H1 (cell line): ENCODE results near the gene NHSL2.

ENCODE experiments used
- BCL11A ChIP-seq, 2 experiments: IDR thresholded peaks; one replicate each; pipeline ENCODE4 v1.6.1; 2011; ENCODE audit warnings: low read depth in 2 of 2, low read length in 2 of 2, mild to moderate bottlenecking in 2 of 2
- CEBPB ChIP-seq: IDR thresholded peaks from 2 replicates; pipeline ENCODE4 v1.6.1; 2012; ENCODE audit warnings: low read depth, low read length
- POLR2A ChIP-seq, 2 experiments: IDR thresholded peaks; 1 replicate in 1 of 2; 2 replicates in 1 of 2; pipeline ENCODE4 v1.6.1; 2011; ENCODE audit warnings: low read depth in 2 of 2, low read length in 2 of 2, mild to moderate bottlenecking in 2 of 2; ENCODE audit errors: control extremely low read depth in 1 of 2
- TBP ChIP-seq: IDR thresholded peaks from 2 replicates; pipeline ENCODE4 v1.6.1; 2011; ENCODE audit warnings: low read depth, low read length, improper control_type of control experiment
- TF ChIP-seq, protein P1 (sequence below), 3 experiments: IDR thresholded peaks; 1 replicate in 2 of 3; 2 replicates in 1 of 3; pipeline versions ENCODE4 v1.5.1 to v1.6.1; 2011; ENCODE audit warnings: low read length in 3 of 3, mild to moderate bottlenecking in 3 of 3, inconsistent platforms in 2 of 3, low read depth in 1 of 3, moderate library complexity in 1 of 3; ENCODE audit not compliant: insufficient read depth in 1 of 3; ENCODE audit errors: control extremely low read depth in 1 of 3
- TF ChIP-seq, protein P2 (sequence below): IDR thresholded peaks from 2 replicates; pipeline ENCODE4 v1.6.1; 2012; ENCODE audit warnings: inconsistent platforms
- TF ChIP-seq, protein P3 (sequence below): IDR thresholded peaks from 2 replicates; pipeline ENCODE4 v1.6.1; 2011; ENCODE audit warnings: low read length, improper control_type of control experiment

DNA sequence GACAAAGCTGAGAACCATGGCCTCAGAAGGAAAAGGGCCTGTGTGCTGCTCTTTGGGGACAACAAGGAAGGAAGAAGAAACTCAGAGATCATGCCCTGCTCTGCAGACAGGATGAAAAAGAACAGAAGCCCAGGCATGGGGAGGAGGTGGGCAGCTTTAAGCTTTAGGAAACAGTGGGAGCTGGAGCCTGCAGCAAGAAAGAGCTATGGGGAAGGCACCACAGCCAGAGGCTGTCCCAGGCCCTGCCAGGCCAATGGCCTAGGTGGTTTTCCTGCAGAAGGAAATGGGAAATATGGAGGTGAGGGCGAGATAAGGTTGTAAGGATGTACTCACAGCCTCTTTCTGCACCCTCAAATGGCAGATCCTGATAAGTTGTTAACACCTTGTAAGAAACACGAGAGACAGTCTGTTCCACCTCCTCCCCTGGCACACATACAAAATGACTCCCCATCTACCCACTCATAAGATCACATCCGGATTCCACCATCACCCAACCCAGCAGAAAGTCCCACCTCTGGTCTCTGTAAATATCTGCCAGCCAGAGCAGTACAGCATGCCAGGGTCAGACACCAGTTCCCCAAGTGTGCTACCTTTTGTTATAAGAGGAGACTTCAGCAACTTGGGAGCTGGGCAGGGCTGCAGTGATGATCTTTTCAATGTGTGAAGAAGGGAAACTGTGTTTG is 115.8 kb downstream of the NHSL2 start:
- TF ChIP-seq POLR2A (IDR thresholded peaks at IDR 0.05; ENCODE audit: control extremely low read depth in 1 of 2, low read depth in 2 of 2, low read length in 2 of 2) (no peak), BCL11A (IDR thresholded peaks at IDR 0.05; ENCODE audit: low read depth in 2 of 2, low read length in 2 of 2) (no peak), TBP (no peak), CEBPB (no peak)
- TF ChIP-seq, protein P1, sequence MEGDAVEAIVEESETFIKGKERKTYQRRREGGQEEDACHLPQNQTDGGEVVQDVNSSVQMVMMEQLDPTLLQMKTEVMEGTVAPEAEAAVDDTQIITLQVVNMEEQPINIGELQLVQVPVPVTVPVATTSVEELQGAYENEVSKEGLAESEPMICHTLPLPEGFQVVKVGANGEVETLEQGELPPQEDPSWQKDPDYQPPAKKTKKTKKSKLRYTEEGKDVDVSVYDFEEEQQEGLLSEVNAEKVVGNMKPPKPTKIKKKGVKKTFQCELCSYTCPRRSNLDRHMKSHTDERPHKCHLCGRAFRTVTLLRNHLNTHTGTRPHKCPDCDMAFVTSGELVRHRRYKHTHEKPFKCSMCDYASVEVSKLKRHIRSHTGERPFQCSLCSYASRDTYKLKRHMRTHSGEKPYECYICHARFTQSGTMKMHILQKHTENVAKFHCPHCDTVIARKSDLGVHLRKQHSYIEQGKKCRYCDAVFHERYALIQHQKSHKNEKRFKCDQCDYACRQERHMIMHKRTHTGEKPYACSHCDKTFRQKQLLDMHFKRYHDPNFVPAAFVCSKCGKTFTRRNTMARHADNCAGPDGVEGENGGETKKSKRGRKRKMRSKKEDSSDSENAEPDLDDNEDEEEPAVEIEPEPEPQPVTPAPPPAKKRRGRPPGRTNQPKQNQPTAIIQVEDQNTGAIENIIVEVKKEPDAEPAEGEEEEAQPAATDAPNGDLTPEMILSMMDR (IDR thresholded peaks at IDR 0.05; ENCODE audit: control extremely low read depth in 1 of 3, insufficient read depth in 1 of 3, low read depth in 1 of 3, low read length in 3 of 3) = no peak
- TF ChIP-seq, protein P2, sequence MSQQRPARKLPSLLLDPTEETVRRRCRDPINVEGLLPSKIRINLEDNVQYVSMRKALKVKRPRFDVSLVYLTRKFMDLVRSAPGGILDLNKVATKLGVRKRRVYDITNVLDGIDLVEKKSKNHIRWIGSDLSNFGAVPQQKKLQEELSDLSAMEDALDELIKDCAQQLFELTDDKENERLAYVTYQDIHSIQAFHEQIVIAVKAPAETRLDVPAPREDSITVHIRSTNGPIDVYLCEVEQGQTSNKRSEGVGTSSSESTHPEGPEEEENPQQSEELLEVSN = no peak
- TF ChIP-seq, protein P3, sequence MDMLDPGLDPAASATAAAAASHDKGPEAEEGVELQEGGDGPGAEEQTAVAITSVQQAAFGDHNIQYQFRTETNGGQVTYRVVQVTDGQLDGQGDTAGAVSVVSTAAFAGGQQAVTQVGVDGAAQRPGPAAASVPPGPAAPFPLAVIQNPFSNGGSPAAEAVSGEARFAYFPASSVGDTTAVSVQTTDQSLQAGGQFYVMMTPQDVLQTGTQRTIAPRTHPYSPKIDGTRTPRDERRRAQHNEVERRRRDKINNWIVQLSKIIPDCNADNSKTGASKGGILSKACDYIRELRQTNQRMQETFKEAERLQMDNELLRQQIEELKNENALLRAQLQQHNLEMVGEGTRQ = no peak
